ENCODE data around the gene KXD1.

The KXD1 gene

DNA sequence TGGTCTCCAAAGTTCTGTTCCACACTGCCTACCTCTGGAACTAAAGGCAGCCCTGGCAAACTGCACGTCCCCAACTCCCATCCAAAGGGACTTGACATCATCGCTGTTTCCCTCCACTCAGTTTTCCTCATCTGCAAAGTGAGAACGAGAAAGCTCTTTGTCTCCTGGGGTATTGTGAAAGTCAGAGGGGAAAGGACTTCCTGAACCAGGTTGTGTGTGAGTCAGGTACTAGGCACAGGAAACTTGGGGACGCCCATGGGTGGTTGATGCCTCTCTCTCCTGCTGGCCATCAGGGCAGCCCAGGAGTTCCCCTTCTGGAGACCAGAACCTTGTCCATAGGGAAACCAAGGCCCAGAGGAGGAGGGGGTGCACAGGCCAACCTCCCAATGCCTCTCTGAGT is 44.2 kb downstream of the KXD1 start:
- DNase-seq (ENCODE audit: low read depth in 2 of 2) = no peak

DNA sequence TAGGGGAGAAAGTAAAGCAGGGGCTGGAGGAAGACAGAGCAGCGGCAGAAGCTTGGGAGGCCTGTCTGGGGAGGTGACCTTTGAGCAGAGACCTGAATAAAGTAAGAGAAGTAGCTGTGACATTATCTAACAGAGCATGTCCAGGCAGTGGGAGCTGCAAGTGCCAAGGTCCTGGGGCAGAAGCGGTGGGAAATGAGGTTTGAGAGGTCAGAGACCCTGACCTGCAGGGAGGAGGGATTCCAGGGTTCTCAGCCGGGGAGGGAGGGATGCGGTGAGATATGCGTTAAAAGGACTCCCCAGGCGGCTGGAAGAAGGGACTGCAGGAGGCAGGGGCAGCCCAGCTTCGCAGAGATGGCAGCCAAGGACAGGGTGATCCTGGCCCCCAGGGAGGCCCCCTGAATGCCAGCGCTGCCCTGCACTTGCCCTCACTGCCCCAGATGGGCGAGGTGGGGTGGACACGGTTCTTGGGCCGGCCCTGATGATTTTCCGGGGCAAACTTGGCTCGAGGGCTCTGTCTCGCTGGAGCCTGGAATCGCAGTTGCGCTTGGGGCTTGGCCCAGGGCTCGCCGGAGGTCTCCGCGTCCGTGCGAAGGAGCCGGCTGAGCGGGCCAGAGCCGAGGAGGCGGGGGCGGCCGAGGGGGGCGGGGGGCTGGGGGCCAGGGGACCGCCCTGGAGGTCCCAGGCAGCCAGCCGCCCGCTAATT is 45.7 kb downstream of the KXD1 start:
- no peak for DNase-seq (ENCODE audit: low read depth in 2 of 2)

DNA sequence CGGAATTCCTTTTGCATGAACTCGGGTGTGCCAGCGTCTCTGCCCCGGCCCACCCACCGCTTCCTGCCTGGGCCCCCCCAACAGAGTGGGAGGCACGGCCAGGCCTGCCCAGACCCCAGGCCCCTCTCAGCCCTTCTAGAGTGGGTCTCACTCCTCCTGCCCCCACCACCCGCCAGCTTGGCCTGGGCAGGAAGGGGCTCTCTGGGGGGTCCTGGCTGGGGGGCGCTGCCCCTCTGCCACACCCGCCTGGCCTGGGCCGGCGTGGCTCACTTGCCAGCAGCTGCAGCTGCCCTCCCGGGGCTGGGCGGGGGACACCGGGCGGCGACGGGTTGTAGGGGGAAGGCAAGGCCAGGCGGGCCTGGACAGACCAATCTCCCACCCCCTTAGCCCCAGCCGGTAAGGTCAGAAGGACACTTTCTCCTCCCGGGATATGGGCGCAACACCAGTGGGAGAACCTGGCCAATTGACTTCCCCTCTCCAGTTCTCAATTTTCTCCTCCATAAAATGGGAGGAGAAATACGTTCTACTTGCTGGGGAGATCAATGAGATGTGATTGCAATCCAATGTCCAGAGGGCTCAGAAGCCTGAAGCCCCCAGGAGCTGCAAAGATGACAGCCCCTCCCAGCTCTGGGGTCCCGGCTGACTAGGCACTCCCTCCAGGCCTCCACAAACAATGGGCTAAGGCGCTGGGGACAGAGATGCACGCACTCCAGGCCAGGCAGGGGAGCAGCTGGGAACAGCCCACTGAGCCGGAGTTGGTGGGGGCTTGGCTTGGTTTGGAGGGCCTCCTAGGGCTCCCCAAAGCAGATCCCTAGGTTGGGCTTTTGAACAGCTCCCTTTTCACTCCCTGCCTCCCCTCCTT is 46.5 kb downstream of the KXD1 start:
- no peak for DNase-seq (ENCODE audit: low read depth in 2 of 2)

GRCh38 chr19:18604820-18605159 is 47.1 kb downstream of the KXD1 start:
- no peak for DNase-seq (ENCODE audit: low read depth in 2 of 2)

DNA sequence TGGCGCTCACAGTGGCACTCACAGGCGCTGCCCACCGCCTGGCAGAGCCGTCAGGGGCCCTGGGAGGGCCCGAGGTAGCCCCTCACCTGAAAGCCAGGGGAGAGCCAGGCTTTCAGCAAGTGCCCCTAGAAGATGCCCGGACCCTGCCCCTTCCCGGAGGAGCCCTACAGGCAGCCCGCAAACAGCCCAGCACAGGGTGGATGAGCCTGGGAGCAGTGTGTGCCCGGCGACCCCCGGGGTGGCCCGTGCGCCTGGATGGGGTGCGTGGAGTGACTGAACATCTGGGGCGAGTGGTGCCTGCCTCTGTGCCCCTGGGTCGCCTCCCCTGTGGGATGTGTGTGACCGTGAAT is 47.5 kb downstream of the KXD1 start:
- no peak for DNase-seq (ENCODE audit: low read depth in 2 of 2)

- DNase-seq (ENCODE audit: low read depth in 2 of 2) = no peak
Observed at GRCh38 chr19:18605546-18606280, 48.0 kb downstream of the KXD1 start.

DNA sequence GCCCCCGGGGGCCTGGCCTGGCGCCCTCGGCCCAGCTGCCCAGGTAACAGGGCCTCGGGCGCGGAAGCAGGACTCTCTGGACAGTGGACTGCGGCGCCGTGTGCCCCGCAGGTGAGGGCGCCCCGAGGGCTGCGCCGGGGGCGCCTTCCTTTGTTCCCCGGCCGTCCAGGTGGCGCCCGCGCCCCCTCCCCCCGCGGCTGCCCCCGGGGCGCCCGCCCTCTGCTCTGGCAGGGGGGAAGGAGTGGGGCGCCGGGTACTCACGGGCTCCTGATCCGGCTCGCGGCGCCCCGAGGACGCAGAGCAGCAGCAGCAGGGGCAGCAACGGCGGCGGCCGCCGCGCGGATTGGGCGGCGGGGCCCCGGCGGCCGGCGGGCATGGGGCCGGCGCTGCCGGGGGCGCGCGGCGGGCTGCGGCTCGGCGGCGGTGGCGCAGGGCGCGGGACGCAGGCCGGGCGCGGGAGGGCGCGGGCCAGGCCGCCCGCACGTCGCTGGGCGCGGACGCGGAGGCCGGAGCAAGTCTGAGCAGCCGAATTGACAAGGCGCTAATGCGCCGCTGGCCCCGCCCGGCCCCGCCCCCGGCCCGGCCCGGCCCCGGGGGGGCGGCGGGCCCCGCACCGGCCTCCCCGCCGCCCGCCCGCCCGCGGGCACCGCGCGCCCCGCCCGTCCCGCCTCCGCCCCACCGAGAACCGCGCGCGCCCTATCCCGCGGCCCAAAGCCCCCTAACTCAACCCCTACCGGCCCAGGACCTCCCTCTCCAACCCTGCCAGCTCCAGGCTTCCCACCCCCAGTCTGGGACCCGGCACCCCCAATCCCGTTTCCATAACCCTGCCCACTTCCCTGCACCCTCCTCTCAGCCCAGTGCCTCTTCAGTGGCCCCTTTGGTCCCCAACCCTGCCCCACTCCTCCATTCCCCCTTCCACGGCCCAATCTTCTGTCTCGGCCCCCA is 48.9 kb downstream of the KXD1 start, which contains the start of gene CRLF1:
Gene CRLF1 (minus strand): TSS at position 519 of the 945 bp plus-strand sequence. CDS start 143 bp downstream, at position 376.
- no peak for DNase-seq (ENCODE audit: low read depth in 2 of 2)

DNA sequence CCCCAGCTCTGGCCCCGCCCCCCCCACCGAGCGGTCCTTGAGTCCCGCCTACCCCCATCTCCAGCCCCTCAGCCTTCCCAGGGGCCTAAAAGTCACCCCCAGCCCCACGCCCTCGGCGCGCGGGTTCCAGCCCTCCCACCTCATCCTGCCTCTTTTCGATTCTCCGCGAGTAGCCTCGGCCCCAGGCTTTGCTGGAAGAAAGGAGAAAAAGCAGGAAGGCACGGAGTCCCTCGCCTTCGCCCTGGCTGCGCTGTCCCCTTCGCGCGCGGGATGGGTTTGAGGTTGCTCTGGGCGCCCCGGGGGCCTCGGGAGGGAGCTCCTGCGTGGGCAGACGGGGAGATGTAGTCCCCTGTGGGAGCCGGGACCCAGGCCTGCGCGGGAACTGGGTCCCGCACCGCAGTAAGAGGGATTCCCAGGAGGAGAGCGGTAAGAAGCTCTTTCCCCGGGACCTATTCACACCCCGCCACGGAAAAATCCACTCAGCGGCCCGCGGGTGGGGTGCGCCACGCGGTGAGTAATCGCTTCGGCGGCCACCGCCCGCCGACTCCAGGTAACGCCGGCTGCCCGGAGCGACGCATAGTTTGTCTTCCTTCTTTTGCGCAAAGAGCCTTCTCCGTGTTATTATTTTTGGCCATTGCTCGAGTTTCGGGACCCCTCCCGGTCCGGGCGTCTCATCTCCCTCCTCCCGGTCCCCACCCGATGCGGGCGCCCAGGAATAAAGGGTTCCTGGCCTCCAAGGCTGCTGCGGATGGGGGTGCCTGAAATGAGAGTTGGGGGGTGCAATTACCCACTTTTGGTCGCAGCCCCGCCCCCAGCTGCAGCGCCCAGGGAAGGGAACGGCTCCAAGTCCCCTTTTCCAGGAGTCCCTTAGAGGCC is 49.8 kb downstream of the KXD1 start:
- DNase-seq (ENCODE audit: low read depth in 2 of 2) = no peak

DNA sequence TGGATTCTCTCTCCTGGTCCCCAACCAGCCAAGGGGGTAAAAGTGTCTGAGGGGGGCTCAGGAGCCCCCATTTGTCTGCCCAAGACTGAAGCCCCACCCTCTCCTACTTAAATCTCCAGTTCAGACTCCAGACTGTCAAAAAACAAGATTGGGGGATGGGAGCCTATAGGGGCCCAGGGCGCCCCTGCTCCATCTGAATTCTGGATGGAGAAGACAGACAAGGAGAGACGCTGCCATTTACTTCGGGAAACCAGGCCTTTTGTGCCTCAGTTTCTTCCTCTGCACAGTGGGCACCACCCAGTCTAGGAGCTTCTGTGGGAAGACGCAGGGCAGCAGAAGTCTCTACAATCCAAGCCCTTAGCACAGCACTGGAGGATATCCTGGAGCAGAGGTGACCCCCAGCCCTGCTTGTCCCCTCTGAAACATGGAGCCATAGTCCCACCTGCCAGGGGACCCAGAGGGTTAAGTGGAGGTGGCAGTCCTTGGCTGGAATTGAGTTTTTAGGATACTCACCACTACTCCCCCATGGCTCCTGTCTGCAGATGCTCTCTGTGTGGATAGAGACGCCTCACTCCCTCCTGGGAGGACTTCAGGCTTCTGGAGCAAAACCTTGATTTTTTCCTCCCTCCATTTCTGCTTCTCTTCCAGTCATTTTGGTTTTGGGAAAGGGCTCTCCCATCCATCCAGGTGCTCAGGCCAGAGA is 50.6 kb downstream of the KXD1 start:
- no peak for DNase-seq (ENCODE audit: low read depth in 2 of 2)

- DNase-seq (ENCODE audit: low read depth in 2 of 2) = no peak
Observed at GRCh38 chr19:18608805-18609716, 51.4 kb downstream of the KXD1 start.

GRCh38 chr19:18609717-18610051 is 52.0 kb downstream of the KXD1 start:
- no peak for DNase-seq (ENCODE audit: low read depth in 2 of 2)

GRCh38 chr19:18610245-18610555 is 52.5 kb downstream of the KXD1 start:
- no peak for DNase-seq (ENCODE audit: low read depth in 2 of 2)

DNA sequence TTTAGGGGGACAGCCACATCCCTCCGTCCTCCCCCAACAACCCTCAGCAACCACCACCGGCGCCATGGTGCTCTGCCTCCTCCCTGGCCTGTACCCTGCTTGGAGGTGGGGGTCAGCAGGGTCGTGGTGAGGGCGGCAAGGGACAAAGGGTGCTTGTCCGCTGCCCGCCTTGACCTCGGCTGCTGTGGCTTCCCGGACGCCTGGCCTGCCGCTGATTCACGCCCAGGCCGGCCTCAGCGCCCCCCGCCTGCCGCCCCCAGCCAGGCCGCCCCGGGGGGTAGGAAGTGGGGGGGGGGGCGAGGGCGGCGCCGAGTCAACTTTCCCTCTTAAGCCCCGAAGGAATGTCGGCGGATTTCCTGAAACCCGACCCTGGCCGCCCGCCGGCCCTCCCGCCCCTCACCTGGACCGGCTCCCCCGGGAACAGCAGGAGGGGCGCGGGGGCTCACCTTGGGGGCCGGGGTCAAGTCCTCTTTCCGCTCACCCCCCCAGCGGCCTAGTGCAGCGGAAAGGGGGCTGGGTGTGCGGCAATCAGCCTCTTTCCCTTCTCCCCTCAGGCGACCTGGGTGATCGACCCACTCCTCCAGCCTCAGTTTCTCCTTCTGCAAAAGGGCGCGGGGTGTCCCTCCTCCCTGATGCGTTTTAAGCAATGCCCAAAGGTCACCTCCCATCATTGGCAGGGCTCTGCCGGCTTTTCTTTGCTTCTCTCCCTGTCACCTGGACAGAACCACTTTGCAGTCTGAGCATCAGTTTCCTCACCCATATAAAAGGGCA is 53.1 kb downstream of the KXD1 start:
- DNase-seq (ENCODE audit: low read depth in 2 of 2) = no peak

GRCh38 chr19:18611327-18612050 is 53.8 kb downstream of the KXD1 start:
- DNase-seq (ENCODE audit: low read depth in 2 of 2) = no peak

- no peak for DNase-seq (ENCODE audit: low read depth in 2 of 2)
Observed at GRCh38 chr19:18612051-18612771, 54.5 kb downstream of the KXD1 start.

GRCh38 chr19:18612772-18613588 is 55.3 kb downstream of the KXD1 start, which contains the start of gene TMEM59L:
Gene TMEM59L, plus strand, starts transcription at chr19:18612870. Its CDS starts 89 bp downstream, at chr19:18612959.
- no peak for DNase-seq (ENCODE audit: low read depth in 2 of 2)
